KMS-11 (cell line): ENCODE results near the gene OR2V2.
"Not testable (repeated sequence)": the region's sequence is repeated elsewhere in the genome, so short reads cannot be mapped to it uniquely, and the experiment has no call there.

Experiments
- H2AFZ ChIP-seq: fragments of 200-600 bp; sonication (generic); 2 replicates; pipeline ENCODE4 v1.6.1; 2016; ENCODE audit warnings: antibody characterized with exemption, mixed run types, low read depth
- H3K27ac ChIP-seq: fragments of 200-600 bp; sonication (generic); 2 replicates; pipeline ENCODE4 v1.6.1; 2016; ENCODE audit warnings: mild to moderate bottlenecking, mixed run types
- H3K27me3 ChIP-seq: fragments of 200-600 bp; sonication (generic); 2 replicates; pipeline ENCODE4 v1.6.1; 2017; ENCODE audit warnings: mild to moderate bottlenecking, low read depth, mixed run types, moderate library complexity; ENCODE audit not compliant: insufficient read depth
- H3K36me3 ChIP-seq: fragments of 200-600 bp; sonication (generic); 2 replicates; pipeline ENCODE4 v1.6.1; 2017; ENCODE audit warnings: mild to moderate bottlenecking, mixed run types; ENCODE audit not compliant: insufficient read depth
- H3K4me1 ChIP-seq: fragments of 200-600 bp; sonication (generic); 2 replicates; pipeline ENCODE4 v1.6.1; 2016; ENCODE audit warnings: mild to moderate bottlenecking, low read depth, mixed run types; ENCODE audit not compliant: poor library complexity, severe bottlenecking
- H3K4me2 ChIP-seq: fragments of 200-600 bp; sonication (generic); 2 replicates; pipeline ENCODE4 v1.7.0; 2016; ENCODE audit warnings: mild to moderate bottlenecking, mixed run types
- H3K4me3 ChIP-seq: fragments of 200-600 bp; sonication (generic); IDR thresholded peaks from 2 replicates; pipeline ENCODE4 v1.6.1; 2017; ENCODE audit warnings: low read depth, low read length, mixed read lengths; ENCODE audit not compliant: insufficient read depth
- H3K79me2 ChIP-seq: fragments of 200-600 bp; sonication (generic); 2 replicates; pipeline ENCODE4 v1.6.1; 2016; ENCODE audit warnings: low read depth, mixed run types; ENCODE audit not compliant: insufficient read depth
- H3K9ac ChIP-seq: fragments of 200-600 bp; sonication (generic); 2 replicates; pipeline ENCODE4 v1.6.1; 2016; ENCODE audit warnings: mild to moderate bottlenecking, mixed run types
- H4K20me1 ChIP-seq: fragments of 200-600 bp; sonication (generic); 2 replicates; pipeline ENCODE4 v1.6.1; 2016; ENCODE audit warnings: mild to moderate bottlenecking, mixed run types; ENCODE audit not compliant: insufficient read depth
- CTCF ChIP-seq: fragments of 200-600 bp; sonication (generic); conservative IDR thresholded peaks from 2 replicates; pipeline ENCODE4 v1.6.1; 2017; ENCODE audit warnings: low read depth, mild to moderate bottlenecking, antibody characterized with exemption, low read length, moderate library complexity, mixed read lengths

OR2V2 gene

DNA sequence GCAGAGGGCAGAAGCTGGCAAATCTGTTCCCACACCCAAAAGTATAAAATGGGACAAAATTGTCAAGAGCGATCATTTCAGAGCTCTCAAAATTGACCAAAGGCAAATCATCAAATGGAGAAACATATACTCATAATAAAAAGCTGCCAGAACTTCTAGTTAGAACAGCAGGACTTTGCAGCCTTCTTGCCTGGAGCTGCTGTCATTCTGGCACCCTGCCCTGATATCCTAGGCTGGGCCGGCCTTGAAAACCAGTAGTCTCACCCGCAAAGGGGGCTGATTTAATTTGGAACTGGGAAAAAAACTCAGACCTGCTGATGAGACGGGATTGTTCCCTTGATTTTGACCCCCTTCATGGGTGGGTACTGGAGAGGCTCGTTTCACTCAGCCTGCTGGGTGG, 34.9 kb upstream of the OR2V2 start:
- no peak overlapping the region for H2AFZ ChIP-seq
- no peaks in the 10 kb centered on the region for H3K36me3 ChIP-seq
- H3K27ac ChIP-seq: no peak overlapping the region
- no peaks in the 10 kb centered on the region for H4K20me1 ChIP-seq
- no peak overlapping the region for H3K4me2 ChIP-seq
- H3K27me3 ChIP-seq: no peaks in the 10 kb centered on the region
- H3K4me1 ChIP-seq: no peaks in the 10 kb centered on the region
- H3K79me2 ChIP-seq: no peaks in the 10 kb centered on the region
- no peak overlapping the region for H3K4me3 ChIP-seq
- H3K9ac ChIP-seq: no peak overlapping the region
- TF ChIP-seq CTCF: no peak

DNA sequence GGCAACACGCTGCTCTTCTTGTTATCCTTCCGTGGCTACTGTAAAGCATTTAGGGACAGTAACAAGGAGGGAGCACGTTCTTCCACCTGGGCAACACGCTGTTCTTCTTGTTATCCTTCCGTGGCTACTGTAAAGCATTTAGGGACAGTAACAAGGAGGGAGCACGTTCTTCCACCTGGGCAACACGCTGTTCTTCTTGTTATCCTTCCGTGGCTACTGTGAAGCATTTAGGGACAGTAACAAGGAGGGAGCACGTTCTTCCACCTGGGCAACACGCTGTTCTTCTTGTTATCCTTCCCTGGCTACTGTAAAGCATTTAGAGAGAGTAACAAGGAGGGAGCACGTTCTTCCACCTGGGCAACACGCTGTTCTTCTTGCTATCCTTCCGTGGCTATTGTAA, 33.8 kb upstream of the OR2V2 start:
- not testable (repeated sequence) for H4K20me1 ChIP-seq, H3K36me3 ChIP-seq, H3K4me3 ChIP-seq, H2AFZ ChIP-seq, H3K27ac ChIP-seq, H3K4me2 ChIP-seq, H3K27me3 ChIP-seq, H3K9ac ChIP-seq, H3K79me2 ChIP-seq, H3K4me1 ChIP-seq

DNA sequence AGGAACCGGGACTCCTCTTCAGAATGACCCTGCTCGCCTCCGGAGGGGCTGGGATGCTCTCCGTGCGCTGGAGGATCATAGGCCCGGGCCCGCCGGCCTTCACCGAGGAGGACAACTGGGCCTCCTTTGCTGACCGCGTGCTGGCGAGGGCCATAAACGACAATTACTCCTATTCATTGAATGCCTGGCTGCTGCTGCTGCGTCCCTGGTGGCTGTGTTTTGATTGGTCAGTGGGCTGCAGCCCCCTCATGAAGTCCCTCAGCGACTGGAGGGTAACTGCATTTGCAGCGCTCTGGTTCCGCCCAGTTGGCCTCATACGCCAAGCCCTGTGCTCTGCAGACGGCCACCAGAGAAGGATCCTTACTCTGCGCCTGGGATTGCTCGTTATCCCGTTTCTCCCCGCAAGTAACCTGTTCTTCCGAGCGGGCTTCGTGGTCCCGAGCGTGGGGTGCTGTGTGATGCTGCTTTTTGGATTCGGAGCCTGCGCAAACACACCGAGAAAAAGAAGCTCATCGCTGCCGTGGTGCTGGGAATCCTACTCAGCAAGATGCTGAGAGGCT, 33.0 kb upstream of the OR2V2 start:
- H3K4me3 ChIP-seq: no peak overlapping the region
- no peaks in the 10 kb centered on the region for H4K20me1 ChIP-seq
- H3K4me1 ChIP-seq: no peaks in the 10 kb centered on the region
- H3K9ac ChIP-seq: no peak overlapping the region
- no peak overlapping the region for H3K27ac ChIP-seq
- no peaks in the 10 kb centered on the region for H3K79me2 ChIP-seq
- TF ChIP-seq CTCF: no peak
- H2AFZ ChIP-seq: no peak overlapping the region
- H3K36me3 ChIP-seq: no peaks in the 10 kb centered on the region
- no peaks in the 10 kb centered on the region for H3K27me3 ChIP-seq
- H3K4me2 ChIP-seq: no peak overlapping the region

DNA sequence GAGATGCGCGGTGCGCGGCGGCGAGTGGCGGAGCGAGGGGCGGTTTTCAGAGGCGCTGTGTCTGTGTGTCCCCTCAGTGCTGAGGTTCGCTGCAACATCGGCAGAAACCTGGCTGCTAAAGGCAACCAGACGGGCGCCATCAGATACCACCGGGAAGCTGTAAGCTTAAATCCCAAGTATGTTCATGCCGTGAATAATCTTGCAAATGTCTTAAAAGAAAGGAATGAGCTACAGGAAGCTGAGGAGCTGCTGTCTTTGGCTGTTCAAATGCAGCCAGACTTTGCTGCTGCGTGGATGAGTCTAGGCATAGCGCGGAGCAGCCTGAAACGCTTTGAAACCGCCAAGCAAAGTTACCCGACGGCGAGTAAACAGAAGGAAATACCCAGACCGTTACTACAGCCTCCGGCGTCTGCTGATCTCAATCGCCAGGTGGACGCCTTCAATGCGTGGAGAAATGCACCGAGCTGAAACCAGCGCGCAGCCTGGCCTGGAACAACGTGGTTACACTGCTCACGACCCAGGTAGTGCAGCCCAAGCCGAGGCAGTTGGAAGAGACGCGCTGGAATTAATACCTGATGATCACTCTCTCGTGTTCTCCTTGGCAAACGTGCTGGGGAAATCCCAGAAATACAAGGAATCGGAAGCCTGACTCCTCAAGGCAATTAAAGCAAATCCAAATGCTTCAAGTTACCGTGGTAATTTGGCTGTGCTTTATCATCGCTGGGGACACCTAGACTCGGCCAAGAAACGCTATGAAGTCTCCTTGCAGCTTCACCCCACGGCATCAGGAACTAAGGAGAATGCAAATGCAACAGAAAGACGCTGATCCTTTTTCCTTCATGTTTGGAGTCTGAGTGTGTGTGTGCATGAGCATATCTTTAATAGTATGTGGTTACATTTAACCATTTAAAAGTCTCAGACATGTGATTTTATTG, 32.3 kb upstream of the OR2V2 start:
- TF ChIP-seq CTCF: no peak
- Histone ChIP-seq H3K36me3 (no peaks in the 10 kb centered on the region), H3K4me1 (no peaks in the 10 kb centered on the region), H2AFZ (no peak overlapping the region), H3K79me2 (no peaks in the 10 kb centered on the region), H3K27me3 (no peaks in the 10 kb centered on the region), H4K20me1 (no peaks in the 10 kb centered on the region), H3K4me3 (no peak overlapping the region), H3K4me2 (no peak overlapping the region), H3K9ac (no peak overlapping the region), H3K27ac (no peak overlapping the region)

- Histone ChIP-seq H3K4me2 (no peak overlapping the region), H3K4me1 (no peaks in the 10 kb centered on the region), H4K20me1 (no peaks in the 10 kb centered on the region), H3K27me3 (no peaks in the 10 kb centered on the region), H3K79me2 (no peaks in the 10 kb centered on the region), H3K27ac (no peak overlapping the region), H3K36me3 (no peaks in the 10 kb centered on the region), H3K9ac (no peak overlapping the region), H2AFZ (no peak overlapping the region), H3K4me3 (no peak overlapping the region)
- no peak for TF ChIP-seq CTCF
Measured at GRCh38 chr5:181118369-181118768, 29.0 kb upstream of the OR2V2 start.
